ENCODE results near the gene SESN1.

The SESN1 gene

DNA sequence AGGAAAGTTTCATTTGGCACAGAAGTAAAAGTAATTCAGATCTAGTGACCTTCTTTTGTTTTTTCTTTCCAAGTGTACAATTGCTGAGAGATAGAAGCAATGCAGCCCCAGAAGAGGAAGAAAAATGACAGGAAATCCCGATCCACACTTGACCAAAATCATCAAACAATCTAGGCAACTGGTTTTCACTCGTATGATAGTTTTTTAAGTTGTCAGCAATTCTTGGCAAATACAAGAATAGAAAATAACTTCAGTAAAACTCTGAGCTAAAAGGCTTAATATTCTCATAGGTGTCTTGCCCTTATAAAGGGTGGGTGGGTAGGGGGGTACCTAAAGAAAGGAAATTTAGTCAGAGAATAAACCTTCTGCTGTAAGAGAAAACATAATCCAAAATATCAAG is 36.0 kb downstream of the SESN1 start:
- H3K27ac ChIP-seq: no peak overlapping the region
- TF ChIP-seq, protein P1, sequence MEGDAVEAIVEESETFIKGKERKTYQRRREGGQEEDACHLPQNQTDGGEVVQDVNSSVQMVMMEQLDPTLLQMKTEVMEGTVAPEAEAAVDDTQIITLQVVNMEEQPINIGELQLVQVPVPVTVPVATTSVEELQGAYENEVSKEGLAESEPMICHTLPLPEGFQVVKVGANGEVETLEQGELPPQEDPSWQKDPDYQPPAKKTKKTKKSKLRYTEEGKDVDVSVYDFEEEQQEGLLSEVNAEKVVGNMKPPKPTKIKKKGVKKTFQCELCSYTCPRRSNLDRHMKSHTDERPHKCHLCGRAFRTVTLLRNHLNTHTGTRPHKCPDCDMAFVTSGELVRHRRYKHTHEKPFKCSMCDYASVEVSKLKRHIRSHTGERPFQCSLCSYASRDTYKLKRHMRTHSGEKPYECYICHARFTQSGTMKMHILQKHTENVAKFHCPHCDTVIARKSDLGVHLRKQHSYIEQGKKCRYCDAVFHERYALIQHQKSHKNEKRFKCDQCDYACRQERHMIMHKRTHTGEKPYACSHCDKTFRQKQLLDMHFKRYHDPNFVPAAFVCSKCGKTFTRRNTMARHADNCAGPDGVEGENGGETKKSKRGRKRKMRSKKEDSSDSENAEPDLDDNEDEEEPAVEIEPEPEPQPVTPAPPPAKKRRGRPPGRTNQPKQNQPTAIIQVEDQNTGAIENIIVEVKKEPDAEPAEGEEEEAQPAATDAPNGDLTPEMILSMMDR (IDR thresholded peaks at IDR 0.05): no peak
- TF ChIP-seq ZFX (IDR thresholded peaks at IDR 0.05; ENCODE audit: borderline replicate concordance): no peak

DNA sequence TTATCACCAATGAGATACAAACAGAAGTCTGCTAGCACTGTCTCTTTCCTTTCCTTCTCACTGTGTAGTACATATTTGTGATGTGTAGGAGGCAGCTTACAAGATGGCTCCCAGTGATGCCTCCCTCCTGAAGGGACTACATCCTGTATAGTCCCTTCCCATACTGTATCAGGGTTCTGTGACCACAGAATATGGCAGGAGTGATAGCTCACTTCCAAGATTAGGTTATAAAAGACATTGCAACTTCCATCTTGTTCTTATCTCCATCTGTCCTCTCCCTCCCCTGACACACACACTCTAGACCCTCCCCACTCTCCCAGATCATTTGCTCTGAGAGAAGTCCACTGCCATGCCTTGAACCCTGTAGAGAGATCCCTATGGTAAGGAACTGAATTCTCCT is 38.0 kb downstream of the SESN1 start:
- no peak overlapping the region for H3K27ac ChIP-seq
- TF ChIP-seq, protein P1 (IDR thresholded peaks at IDR 0.05): no peak
- no peak for TF ChIP-seq ZFX (IDR thresholded peaks at IDR 0.05; ENCODE audit: borderline replicate concordance)

DNA sequence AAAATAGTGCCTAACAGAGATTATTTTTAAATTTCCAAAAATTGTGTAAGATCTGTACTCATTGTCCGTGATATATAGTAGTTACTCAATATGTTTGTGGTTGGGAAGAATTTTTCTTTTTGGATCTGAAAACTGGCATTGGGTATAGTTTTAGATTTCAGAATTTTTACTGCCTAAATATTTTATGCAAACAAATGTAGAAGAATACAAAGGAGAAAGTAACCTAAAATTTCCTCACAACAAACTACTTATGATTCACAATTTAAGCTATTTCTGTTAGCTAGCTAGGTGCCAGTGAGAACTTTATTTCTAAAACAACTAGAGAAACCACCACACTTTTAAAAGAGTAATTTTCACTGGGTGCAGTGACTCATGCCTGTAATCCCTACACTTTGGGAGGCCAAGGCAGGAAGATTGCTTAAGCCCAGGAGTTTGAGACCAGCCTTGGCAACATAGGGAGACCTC is 38.8 kb downstream of the SESN1 start:
- H3K27ac ChIP-seq: no peak overlapping the region
- no peak for TF ChIP-seq ZFX (IDR thresholded peaks at IDR 0.05; ENCODE audit: borderline replicate concordance)
- TF ChIP-seq, protein P1 (IDR thresholded peaks at IDR 0.05): no peak

DNA sequence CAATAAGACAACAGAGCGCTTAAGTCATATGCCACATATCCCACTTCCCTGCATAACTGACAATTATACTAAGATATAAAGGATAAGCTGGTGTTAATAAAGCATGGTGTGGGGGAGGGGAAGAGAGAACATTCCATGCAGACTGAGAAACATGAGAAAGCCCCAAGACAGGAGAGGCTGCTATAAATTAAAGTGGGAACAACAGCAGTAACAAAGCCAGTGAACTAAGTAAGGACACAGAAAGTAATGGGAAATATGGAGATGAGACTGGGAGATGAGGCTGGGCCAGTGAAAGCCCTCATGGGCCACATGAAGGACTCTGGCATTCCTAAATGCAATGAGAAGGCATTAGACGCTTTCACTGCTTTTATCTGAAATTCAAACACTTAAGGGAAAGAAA is 41.3 kb downstream of the SESN1 start:
- no peak overlapping the region for H3K27ac ChIP-seq
- no peak for TF ChIP-seq ZFX (IDR thresholded peaks at IDR 0.05; ENCODE audit: borderline replicate concordance)
- TF ChIP-seq, protein P1 (IDR thresholded peaks at IDR 0.05): no peak

DNA sequence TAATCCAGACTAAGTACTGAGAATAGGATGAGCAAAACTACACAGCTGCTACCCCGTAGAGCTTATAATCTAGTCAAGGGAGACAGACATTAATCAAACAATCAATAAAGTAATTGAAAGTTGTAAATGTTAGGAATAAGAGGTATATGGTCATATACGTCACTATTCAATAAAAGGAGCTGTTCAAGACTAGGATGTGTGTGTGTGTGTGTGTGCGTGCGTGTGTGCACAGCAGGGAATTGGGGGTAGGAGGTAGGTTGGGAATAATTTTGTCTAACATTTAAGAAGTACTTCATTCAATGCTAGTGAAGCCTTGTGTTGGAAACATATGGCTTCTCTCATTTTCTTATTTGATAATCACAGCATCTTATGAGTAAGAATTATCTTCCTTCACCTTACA is 41.8 kb downstream of the SESN1 start:
- no peak overlapping the region for H3K27ac ChIP-seq
- TF ChIP-seq, protein P1 (IDR thresholded peaks at IDR 0.05): no peak
- TF ChIP-seq ZFX (IDR thresholded peaks at IDR 0.05; ENCODE audit: borderline replicate concordance): no peak

DNA sequence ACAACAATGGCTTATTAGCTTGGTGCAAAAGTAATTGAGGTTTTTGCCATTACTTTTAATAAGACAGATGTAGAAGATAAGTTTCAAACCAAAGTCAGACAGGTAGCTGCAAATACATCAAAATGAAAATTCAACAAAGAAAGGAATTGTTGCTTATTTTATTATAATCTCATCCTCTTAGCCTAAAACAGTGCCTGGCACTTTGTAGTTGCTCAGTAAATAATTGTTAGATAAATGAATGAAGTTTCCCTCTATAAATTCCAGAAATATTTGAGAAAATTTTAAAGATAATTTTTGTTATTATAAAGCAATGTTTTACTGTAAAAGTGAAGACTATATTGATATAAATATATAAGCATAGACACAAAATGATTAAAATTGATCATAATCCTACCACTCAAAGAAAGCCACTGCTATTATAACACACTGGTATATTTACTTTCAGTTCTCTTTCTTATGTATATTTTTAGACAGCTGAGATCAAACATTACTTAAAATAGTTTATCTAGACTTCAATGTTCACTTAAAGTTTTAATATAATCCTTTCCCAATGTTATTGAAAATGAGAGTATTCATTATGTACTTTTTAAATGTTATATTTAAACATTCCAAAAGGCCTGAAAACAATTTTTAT is 42.5 kb downstream of the SESN1 start:
- no peak for TF ChIP-seq ZFX (IDR thresholded peaks at IDR 0.05; ENCODE audit: borderline replicate concordance)
- TF ChIP-seq, protein P1 (IDR thresholded peaks at IDR 0.05): no peak

DNA sequence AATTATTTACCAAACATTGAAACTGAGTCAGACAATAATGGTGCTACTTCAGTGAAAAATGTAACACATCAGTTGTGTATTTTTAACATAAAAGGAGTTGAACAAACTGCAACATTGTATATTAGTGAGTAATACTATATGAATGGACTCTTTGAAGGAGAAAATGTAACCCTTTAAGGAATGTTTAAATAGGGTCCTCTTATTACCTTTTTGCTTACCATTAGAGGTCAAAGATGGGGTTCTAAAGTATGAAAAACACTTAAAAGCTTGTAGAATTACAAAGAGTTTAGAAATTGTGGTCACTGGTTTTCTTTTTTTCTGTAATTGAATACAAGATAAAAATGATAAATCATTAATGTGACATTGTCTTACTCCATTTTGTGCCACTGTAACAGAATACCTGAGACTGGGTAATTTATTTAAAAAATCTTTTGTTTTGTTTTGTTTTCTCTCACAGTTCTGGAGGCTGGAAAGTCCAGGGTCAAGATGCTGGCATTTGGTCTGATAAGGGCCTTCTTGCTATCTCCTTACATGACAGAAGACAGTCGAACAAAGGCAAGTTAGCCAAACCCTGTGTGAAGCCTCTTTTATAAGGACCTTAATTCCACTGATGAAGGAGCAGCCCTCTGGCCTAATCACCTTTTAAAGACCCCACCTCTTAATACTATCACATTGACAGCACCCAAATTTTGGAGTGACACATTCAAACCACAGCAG is 43.2 kb downstream of the SESN1 start:
- TF ChIP-seq ZFX (IDR thresholded peaks at IDR 0.05; ENCODE audit: borderline replicate concordance): no peak
- TF ChIP-seq, protein P1 (IDR thresholded peaks at IDR 0.05): no peak
- H3K27ac ChIP-seq: no peak overlapping the region

More for the DNA sequence above, 42.5 kb downstream of the SESN1 start:
- H3K27ac ChIP-seq: no peak overlapping the region
